SK-N-SH (cell line): ENCODE data around the gene JMJD8.

Experiments
- POLR2AphosphoS5 ChIP-seq: IDR thresholded peaks from 2 replicates; pipeline ENCODE4 v1.6.1; 2012; ENCODE audit warnings: low read depth, low read length
- TF ChIP-seq, protein P1 (sequence below): fragments of 200-600 bp; sonication (generic); IDR thresholded peaks from 2 replicates; pipeline ENCODE4 v1.6.1; 2017; ENCODE audit warnings: antibody characterized with exemption, mild to moderate bottlenecking, moderate library complexity

DNA sequence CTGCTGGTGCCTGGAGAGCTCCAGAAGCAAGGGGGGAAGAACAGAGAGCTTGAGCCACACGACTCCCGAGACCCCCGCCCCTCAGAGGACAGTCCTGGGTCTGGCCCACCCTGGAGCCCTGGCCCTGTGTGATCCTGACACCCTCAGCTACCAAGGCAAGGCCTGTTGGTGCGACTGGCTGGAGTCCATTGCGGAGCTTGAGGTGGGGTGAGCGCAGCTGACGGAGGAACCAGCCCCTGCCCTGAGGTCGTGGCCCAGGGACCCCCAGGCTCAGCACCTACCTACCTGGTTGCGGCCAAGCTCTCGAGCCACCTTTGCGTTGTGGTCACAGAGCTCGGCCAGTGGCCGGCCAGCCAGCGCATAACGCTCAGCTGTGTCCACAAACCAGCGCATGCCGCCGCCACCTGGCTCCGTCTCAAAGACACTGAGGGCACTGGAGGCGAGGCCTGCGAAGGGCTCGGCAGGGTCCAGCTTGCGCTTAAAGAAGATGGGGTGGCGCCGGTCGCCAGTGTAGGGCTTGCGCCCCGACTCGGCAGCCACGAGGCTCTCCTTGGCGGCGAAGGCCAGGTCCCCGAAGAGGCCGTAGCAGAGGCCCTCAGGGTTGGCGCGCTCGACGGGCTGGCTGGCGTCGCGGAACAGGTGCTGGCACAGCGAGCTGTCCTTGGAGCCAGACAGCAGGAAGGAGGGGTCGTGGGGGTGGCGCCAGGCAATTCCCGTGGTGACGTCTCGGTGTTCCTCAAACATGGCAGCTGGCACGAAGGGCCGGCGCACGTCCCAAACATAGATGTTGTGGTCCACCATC, 2.5 kb upstream of the JMJD8 start:
- no peak for TF ChIP-seq POLR2AphosphoS5
- TF ChIP-seq, protein P1, sequence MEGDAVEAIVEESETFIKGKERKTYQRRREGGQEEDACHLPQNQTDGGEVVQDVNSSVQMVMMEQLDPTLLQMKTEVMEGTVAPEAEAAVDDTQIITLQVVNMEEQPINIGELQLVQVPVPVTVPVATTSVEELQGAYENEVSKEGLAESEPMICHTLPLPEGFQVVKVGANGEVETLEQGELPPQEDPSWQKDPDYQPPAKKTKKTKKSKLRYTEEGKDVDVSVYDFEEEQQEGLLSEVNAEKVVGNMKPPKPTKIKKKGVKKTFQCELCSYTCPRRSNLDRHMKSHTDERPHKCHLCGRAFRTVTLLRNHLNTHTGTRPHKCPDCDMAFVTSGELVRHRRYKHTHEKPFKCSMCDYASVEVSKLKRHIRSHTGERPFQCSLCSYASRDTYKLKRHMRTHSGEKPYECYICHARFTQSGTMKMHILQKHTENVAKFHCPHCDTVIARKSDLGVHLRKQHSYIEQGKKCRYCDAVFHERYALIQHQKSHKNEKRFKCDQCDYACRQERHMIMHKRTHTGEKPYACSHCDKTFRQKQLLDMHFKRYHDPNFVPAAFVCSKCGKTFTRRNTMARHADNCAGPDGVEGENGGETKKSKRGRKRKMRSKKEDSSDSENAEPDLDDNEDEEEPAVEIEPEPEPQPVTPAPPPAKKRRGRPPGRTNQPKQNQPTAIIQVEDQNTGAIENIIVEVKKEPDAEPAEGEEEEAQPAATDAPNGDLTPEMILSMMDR, result no peak
